NCI-H1930 (cell line): ENCODE measurements around the gene ETV6.

Experiments used
- DNase-seq, 2 experiments: peaks; one replicate each; lab custom pipeline; 2025; lab: John Stamatoyannopoulos, UW

ETV6 gene

DNA sequence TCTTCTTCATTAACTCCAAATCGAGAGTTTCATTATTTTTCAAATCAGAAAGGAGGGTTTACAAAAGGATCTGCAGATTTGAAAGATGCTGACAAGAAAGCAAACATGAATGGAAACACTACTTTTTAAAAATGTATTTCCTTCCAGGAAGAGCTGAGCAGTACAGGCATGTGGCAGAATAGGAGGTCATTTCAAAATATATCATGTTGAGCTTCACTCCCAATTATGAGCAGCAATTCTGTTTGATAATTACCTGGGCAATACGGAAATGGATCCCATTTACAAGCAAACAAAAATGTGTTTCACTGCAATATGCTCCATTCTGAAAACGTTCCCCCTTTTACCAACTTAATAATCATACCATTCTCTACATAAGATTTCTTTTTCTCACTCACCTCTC is 273.6 kb downstream of the ETV6 start:
- DNase-seq, result no peak

DNA sequence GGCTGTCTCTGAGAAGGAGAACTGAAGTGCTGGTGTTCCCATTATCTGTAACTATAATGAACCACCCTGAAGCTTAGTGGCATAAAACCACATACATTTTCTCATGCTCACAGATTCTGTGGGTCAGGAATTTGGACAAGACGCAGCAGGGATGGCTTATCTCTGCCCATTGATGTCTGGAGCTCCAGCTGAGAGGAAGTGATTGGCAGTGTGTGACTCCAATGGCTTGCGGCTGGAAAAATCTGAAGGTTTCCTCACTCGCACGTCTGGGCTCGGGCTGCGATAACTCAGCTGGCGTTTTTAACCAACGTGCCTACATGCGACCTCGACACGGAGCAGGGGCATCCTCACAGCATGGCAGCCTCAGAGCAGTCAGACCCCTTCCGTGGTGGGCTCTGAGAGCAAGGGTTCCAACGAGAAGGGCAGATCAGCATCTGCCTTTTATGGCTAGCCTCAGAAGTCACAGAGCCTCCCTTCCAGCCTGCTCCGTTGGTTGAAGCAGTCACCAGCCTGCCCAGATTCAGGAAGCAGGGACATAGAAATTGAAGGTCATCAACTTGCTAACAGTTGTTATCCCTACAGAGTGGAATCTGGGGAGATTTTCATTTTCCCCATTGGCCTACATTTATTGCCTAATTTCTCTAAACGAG is 277.9 kb downstream of the ETV6 start:
- no peak for DNase-seq

DNA sequence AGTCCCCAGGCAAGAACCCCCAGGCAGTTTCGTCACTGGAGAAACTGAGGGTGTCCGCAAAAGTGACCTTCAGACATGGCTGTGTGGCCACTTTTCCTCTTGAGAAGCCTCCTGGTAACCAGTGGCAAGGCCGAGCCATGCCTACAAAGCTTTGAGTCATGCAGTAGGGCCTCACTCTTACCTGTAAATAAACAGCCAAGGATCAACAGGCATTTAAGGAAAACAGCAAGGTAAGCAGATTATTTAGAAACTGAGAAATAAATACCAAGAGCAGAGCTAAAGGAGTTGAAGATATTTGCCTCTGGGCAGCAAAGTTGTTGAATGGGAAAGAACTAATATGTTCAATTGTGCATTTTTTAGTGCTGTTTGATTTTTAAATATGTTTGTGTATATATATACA is 280.2 kb downstream of the ETV6 start:
- DNase-seq, result no peak

DNA sequence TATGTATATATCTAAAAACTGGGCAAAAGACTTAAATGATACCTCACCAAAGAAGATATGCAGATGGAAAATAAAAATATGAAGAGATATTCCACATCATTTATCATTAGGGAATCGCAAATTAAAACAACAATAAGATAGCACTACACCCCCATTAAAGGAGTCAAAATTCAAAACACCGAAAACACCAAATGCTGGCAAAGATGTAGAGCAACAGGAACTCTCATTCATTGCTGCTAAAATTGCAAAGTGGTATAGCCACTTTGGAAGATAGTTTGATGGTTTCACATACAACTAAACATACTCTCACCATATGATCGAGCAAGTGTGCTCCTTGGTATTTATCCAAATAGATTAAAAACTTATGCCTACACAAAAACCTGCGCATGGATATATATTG is 289.7 kb downstream of the ETV6 start:
- no peak for DNase-seq

DNA sequence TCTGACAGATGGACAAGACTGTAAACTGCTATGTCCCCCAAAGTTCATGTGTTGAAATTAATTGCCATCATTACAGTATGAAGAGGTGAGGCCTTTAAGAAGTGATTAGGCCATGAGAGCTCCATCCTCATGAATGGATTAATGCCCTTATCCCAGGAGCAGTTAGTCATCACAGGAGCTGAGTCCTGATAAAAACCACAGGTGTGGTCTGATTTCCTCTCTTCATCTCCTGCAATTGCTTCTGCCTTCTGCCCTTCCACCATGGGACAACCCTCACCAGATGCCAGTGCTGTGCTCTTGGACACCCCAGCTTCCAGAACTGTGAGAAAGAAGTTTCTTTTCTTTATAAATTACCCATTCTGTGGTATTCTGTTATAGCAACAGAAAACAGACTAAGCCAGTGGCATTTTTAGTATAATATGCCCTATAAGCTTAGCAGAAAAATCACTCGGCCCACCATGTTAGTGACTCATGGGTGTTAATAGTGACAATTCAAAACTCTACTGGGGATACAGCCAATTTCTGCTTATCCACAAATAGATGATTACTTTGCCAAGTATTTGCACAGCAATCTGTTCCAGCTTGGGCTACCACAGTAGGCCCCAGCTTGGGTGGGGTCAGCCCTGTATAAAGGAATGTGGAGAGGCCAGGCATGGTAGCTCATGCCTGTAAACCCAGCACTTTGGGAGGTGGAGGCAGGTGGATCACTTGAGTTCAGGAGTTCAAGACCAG is 292.3 kb downstream of the ETV6 start:
- DNase-seq, result no peak

DNA sequence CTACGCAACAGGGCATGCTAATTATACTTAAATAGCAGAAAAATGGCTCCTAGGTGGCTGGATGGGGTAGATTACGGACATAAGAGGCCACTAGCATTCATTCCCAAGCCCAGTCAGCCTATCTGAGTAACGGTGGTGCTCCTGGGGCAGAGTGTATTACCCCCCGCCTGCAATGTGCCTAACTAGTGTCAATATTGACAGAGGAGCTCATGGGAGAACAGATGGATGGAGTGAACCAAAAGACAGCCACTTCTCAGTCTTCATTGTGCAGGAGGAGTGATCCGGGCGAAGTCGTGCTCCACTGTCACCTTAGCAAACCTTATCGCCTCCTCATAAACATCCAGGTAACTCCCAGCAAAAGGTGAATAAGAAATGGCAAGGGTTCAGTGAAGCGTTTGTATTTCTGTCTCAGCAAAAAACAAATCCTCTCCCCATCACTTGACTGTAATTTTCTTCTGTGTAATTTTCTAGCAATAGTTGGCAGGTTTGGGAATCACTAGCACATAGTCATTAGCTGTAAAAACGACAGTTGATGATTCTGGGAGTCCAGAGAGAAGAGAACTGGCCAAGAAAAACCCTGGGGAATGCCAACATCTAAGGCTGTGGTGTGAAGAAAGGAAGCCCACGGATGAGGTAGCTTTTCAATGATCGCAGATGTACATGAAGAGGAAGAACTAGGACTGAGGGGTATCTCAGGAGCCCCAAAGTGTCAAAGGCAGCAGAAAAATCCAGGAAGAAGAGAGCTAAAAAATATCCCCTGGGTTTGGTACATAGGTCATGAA is 294.6 kb downstream of the ETV6 start:
- DNase-seq, result no peak
